GM19455 (cell line): ENCODE results near the gene SGMS1.
"Not testable (repeated sequence)": the region's sequence is repeated elsewhere in the genome, so short reads cannot be mapped to it uniquely, and the experiment has no call there.

Experiments
- ATAC-seq: cut with Tn5 transposase; IDR thresholded peaks from one replicate; pipeline ENCODE4 v1.9.1; 2021; ENCODE audit not compliant: unreplicated experiment

Gene SGMS1

DNA sequence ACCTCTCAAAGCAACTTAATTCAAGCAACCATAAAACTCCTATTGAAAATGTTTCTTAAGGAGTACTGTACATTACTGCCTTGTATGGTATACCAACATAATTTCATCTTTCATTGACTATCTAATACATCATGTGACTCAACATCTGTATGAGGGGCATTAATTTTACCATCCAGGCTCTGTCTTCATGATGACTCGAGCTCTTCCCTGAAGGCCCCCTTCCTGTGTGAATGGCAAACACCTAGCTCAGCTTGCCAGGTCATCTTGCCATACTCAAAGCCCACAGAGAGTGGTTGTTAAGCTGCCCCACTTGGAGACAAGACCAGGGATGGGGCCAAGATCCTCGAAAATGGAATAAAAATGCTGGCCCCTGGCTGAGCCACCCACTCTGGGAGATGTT lies 82.4 kb downstream of the SGMS1 start:
- no peak for ATAC-seq

DNA sequence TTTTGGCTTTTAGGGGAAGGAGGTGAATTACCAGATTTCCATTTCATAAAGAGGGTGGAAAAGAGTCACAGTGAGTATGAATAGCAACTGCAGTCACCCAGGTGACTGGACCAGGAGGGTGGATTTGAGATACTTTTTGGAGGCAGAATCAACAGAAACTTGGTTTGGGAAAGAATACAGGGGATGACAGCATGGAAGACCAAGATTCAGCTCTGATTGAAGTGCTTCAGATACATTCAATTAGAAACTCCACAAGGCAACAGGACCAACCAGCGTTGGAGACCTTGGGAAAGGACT lies 83.0 kb downstream of the SGMS1 start:
- peak; percentile 6 for ATAC-seq

DNA sequence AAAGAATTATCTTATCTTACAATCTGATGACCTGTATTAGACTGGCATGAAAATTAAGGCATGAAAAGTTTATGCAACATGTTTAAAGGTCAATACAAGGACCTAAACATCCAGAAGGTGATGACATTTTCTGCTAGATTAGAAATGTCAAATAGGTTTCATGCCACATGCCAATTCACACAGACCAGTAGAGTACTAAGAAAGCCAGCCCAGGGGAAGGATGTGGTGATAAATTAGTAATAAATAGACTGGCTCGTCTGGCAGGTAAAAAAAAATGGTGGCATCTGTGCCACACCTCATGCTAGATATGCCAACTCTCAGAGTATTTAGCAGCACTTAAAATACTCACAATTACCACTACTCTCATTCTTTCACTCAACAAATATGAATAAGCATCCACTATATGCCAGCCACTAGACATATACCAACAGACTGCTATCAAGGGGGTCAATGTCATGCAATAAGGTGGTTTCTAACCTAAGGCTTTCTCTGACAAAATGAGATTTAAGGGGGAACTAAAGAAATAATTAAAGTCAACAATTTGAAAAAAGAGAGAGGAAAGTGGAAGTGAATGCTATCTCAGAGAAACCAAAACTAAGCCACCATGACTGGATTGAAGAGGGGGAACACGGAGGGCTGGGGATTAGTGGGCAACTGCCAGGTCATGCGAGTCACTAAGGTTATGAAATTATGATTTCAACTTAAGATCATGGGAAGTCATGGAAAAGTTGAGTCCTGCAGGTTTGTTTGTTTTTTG lies 83.5 kb downstream of the SGMS1 start:
- peak; percentile 44 for ATAC-seq

DNA sequence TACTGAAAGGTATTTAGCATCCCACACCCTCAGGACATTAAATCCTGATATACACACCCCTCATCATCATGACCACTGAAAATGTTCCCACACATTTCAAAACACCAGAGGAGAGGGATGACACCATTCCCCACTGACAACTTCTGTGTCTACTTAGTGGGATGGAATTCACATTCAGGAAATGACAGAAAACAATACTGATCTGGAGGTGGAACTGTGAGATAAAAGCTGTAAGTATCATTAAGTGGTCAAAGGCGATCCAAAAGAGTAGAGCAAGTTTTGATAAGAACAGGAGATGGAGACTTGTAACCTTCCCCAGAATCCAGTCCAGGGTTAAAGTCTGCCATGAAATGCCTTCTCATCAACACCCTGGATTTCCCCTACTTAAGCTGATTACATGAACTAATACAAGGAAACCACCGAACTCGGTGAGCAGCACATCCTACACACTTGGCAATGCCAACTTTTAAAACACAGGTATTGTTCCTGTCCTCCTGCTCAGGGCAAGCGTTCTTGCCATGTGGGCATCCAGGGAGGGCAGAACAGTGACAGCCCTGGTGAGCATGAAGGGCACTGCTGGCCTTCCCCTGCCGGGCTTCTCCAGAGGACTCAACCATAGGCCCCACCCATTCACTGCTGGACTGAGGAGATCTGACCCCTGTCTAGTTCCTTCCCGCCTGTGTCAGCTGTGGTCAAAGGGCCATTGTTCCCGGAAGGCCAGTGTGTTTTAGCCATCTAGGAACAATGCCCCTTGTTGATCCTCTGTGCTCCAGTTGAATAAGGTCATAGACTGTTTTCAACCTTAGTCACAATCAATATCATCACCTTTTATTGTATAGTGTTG lies 85.0 kb downstream of the SGMS1 start:
- no peak for ATAC-seq

DNA sequence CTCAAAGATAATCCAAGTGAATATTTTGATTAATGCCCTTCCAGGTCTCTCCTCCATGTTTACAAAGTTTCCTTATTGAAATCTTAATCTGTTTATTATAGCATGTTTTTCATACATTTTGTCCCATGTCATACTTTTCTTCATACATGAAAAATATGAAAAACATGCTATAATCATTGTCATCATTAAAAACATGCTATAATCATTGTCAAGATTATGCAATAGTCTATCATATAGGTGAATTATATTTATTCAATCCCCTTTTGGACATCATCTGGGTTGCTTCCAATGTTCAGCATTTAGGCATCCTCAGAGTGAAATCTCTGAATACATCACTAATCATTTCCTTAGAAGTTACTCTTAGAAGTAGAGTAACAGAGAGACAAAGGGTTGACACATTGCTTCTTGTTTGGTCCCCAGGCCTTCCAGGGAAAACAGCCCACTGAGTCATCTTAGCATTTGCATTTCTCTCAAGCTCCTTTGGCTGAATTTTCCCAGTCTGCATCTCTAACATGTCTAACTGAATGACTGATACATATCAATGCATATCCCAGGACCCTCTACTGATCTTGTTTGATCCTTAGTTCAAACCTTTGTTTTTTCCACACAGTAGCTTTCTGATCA lies 87.0 kb downstream of the SGMS1 start:
- ATAC-seq: no peak

DNA sequence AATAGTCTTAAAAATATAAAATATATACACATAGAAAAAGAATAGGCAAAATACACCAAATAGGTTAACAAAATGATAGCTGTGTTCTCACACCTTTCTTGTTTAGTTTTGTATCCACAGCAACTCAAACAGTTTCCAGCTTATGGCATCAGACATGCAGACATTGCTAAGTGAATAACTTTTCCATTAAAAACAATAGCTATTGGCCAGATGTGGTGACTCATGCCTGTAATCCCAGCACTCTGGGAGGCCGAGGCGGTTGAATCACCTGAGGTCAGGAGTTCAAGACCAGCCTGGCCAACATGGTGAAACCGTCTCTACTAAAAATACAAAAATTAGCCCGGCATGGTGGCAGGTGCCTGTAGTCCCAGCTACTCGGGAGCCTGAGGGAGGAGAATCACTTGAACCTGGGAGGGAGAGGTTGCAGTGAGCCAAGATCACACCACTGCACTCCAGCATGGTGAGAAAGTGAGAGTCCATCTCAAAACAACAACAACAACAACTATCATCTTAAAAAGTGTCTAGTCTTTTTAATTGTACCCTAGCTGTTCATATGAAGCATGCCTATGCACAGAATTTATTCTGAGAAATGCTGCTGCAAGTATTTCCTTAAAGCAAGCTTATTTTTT lies 88.9 kb downstream of the SGMS1 start:
- not testable (repeated sequence) for ATAC-seq

DNA sequence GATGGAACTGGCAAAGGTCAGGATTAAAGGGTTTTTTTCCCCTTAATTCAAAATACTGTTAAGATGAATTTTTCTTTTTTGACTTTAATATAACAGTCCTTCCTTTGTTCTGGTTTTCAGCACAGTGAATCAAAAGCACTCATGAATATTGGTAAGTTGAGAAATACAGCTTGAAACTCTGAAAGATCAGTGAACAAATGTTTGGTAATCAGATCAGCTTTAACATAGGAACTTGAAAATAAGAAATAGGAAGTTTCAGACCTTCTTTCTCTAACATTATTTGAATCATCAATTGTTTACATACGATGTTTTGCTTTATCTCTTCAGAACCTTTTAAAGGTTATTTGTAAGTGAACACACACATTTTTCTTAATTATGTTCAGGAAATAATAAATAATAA lies 90.5 kb downstream of the SGMS1 start:
- ATAC-seq: no peak

DNA sequence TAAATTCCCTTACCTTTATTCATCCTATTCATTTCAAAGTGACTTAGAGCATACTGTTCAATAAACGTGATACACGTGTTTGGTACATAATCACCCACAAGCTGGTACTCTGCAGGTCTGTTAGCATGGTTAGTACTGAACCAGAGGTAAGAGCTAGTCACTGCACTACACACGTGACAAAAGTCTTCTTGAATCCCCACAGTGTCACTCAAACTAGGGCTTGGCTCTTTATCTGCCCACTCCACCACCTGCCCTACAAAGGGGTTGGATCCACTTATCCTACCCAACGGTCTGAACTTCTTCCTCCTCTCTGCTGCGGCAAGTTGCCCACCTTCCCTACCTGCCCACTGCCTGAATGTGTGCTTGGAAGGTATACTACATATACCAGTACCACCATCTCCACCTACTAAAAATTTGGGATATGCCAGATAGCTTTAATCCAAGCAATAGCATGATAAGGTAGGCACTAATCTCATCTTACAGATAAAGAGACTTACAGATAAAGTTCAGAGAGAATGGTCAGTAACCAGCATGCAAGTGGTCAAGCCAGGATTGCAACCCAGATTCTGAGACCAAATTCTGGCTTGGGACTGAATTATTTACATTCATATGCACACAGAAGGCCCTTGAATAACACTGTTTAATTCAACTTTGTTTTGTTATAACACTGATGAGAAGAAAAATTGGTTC lies 92.2 kb downstream of the SGMS1 start:
- no peak for ATAC-seq

DNA sequence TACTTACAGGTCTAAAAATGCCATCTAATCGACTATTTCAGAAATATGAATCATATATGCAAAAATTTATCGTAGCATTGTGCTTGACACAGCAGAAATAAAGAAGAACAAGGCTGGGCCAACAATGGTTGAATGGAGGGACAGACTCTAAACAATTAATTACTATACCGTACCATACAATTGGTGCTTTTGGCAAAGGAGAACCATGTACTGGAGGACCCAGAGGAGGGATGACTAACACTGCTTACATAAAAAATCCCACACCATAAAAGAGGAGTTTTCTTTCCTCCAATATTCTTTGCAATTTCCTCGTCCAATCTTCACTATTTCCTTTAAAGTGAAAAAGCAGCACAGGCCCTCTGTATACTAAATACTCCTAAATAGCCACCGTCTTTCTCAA lies 94.1 kb downstream of the SGMS1 start:
- ATAC-seq: no peak

DNA sequence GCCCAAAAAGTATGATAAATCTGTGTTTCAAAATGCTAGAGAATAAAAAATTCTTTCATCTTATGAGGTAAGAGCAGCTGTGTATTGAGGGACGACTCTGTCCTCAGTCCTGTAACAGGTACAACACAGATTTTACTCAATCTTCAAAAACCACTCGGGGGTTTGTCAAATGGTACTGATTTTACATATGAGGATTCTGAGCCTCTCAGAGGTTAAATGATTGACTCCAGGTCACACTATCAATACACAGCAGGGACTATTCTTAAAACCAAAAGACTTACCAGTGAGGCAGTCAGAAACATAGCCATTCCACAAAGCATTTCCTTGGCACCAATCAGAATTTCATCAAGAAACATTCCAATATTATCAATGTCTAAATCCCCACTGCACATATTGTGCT lies 95.5 kb downstream of the SGMS1 start:
- ATAC-seq: no peak

DNA sequence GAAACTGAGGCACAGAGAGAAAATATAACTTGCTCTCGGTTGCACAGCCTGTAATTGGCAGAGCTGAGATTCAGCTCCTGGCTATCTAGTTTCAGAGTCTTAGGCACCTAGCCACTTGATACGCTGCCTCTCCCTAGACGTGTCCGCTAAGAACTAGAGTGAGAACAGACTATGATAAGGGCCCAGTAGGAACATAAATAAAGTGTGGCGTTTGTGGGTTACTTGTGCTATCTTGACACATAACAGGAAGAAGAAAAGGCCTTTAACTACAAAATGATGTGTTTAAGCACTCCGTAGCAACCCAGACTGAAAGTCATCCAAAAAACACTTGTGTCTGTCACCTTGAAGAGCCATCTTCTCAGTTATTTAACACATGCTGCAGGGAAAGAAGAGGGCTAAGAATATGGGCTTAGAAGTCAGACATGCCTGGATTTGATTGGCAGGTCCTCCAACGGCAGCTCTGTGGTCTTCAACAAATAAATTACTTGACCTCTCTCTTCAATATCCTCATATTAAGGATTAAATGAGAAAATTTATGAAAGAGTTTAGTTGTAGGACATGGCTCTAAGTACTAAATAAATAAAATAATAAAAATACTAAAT lies 96.2 kb downstream of the SGMS1 start:
- no peak for ATAC-seq

DNA sequence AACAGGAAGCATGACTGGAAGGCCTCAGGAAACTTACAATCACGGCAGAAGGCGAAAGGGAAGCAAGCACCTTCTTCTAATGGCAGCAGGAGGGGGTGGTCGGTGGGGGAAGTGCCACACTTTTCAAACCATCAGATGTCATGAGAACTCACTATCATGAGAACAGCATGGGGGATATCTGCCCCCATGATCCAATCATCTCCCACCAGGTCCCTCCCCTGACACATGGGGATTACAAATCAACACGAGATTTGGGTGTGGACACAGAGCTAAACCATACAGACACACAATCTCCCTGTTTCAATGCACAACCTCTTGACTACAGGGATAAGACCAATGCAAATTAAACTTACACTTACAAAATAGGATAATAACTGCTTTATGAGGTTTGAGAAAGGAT lies 97.6 kb downstream of the SGMS1 start:
- ATAC-seq: no peak

DNA sequence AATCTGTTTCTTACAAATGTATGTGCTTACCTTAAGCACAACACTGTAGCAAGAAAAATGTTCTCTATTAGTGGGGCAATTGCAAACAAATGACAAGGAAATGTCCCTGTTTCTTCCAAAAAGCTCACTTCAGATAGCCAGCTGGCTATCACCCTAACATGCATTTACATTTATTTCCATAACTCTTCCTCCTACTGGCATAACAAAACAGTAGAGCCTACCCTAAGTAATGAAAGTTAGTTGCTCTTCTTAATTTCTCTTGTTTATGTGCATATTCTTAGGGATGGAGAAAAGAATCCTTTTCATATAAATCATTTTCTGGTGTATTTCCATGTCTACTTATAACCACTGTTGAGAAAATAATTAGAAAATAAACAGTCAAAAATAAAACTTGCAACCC lies 100.4 kb downstream of the SGMS1 start:
- ATAC-seq: no peak

DNA sequence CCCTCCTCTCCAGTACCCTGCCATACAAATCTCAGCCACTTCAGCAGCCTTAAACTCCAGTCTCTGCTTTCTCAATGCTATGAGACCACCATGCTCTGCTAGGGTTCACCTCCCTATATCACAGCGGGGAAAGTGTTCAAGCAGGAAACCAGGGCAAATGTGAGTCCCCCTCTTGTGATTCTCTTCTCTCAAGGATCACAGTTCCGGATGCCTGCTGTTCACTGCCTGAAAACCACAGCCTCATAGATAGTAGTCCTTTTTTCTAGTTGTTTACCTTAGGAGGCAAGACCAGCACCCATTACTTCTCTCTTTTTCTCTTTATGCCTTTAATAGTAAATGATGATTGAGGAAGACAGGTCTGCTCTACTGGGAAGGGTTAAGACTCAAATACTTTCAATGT lies 100.8 kb downstream of the SGMS1 start:
- ATAC-seq: no peak

DNA sequence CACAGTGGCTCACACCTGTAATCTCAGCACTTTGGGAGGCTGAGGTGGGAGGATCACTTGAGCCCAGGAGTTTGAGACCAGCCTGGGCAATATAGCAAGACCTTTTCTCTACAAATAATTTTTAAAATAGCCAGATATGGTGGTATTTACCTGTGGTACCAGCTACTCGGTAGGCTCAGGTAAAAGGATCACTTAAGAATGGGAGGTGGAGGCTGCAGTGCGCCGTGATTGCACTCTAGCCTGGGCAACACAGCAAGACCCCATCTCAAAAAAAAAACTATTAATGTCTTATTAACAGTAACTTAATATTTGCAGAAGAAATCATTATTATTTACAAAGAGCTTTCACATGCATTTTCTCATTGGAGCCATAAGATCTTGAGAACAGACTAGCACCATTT lies 103.6 kb downstream of the SGMS1 start:
- no peak for ATAC-seq

DNA sequence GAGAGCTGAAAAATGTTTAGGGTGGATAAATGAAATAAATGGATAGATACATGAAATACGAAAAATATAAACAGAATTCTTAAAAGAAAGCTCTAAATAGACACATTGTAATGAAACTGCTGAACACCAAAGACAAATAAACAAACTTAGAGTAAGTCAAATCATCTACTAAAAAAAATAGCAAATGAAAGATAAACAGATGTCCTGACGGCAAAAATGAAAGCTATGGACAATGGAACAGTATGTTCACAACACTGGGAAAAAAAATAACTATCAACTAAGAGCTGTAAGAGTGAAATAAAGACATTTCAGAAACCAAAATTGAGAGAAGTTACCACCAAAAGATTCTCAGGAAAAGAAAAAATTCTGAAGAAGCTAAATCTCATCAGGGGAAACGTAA lies 106.1 kb downstream of the SGMS1 start:
- ATAC-seq: no peak

DNA sequence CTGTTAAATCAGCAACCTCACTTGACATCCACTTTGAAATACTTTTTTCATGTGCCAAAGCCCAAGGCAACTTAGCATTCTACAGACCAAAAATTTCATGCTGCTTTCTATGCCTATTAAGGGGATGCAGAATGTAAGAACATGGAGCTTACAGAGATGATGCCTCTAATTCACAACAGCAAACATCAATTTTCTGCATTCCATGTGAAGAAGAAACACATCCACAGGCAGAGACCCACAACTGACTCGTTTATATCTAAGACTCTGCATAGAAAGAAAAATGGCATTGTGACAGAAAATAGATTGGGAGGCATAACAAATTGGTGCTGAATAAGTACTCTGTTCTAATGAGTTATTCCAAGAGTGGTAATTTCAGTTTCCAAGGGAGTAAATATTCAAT lies 107.6 kb downstream of the SGMS1 start:
- ATAC-seq: no peak

DNA sequence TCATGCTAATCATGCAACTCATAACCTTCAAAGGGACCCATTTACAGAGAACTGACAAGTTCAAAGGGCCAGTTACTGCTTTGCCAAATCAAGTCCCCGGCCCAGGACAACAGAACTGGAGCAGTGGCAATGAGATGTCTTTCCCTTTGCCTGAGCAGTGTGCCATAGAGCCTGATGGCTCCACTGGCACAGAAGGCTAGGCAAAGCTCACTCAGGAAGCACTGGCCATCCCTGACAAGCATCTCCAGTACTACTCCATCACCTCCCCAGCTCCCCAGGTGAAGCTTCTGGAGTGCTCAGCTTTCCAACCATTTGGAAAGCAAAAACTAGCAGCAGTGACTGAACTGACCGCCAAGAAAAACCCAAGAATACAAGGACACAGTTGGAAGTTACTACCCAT lies 108.3 kb downstream of the SGMS1 start:
- ATAC-seq: no peak

DNA sequence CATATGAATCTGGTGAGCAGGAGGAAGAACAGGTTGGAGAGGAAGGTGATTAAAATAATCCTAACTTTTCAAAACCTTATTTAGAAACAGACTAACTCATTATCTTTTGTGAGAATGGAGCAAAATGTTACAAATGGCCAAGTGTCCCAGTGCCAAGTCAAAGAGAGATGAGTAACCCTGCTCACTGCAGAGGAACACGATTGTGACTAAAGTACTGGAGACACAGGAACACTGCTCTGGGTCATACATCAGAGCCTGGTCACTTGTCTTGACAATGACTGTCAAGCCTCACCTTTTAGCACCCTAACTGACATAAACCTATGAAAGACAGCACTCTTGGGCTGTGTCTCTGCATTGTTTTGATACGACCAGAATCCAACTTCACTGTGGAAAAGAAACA lies 108.8 kb downstream of the SGMS1 start:
- no peak for ATAC-seq

DNA sequence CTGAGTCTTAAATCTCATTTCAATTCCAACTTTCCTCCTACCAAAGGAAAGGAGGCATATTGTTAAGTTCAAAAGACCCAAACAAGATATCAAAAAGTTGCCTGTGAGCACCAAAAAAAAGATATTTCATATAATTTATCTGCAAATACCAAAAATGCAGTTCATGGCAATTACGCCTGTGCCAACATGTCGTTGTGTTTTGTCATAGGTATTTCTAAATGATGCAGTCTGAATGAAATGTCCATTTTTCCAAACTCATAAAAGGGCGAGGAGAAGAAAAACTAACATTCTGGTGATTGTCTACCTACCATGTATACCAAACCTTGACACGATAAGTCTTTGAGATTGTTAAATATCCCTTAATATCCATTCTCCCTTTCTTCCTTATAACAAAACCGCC lies 109.8 kb downstream of the SGMS1 start:
- no peak for ATAC-seq
